Measurements from ENCODE around the gene MCF2L. TPM values are rescaled to one million over a fixed set of nuclear protein-coding genes. Genes with fewer than 3 reads are reported as not detected.

MCF2L gene
- total and polyA plus RNA-seq, 12 donors = 29.6 to 99.8 (median 45.3) TPM

DNA sequence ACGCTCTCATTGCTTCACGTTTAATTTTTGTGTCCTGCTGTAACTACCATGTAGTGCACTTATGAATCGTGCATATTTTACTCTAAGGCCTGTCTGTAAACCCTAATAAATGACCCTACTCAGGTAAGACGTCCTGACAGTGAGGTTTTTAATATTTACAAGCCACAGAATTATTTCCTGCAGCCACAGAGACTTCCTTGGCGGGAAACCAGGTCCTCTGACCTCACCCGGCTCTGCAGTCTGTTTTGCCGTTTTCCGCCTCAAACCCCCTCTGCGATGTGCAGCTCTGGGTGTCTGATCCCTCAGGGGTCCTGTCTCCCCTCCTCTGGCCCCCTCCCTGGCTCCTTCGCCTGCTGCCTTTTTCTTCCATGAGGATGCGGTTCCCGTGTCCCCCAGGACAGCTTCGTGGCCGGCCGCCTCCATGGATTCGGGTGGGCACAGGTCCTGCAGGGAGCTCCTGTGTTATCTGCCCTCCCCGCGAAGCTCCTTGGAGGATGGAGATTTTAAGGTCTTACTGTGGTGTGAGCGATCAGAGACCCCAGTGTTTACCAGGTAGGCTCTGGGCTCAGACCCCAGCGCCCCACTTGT lies 66.3 kb downstream of the MCF2L start:
- WGBS, 2 donors = 54 to 56% methylated on average over 20 of the region's 20 CpGs
- peak in 1 of 9 donors; percentile 6 for TF ChIP-seq CTCF (IDR thresholded peaks at IDR 0.05)
- peak overlapping the region in 3 of 10 donors; percentile 5 to 29 (median 7) for H3K4me3 ChIP-seq
- peaks cover 0 to 17% (median 6%) of the 10 kb centered on the region in 9 donors for H3K4me1 ChIP-seq
- ATAC-seq (peak in 4 of 8 donors; percentile 3 to 31 (median 12)), DNase-seq (peak in 1 of 2 donors; percentile 10)
- H3K27me3 ChIP-seq = no peaks in the 10 kb centered on the region
- H3K27ac ChIP-seq = peak overlapping the region in 2 of 10 donors; percentile 5 to 15
- H3K36me3 ChIP-seq = peaks cover 0 to 20% (median 0%) of the 10 kb centered on the region in 9 donors
- H3K9me3 ChIP-seq = peaks cover 0 to 4% (median 0%) of the 10 kb centered on the region in 11 donors
- intact Hi-C loops (cut with DNase I) = loop anchor here (2.0 to 10.0 kb wide), 9 partner anchors 91 to 359 kb away; partner anchors contain the start of gene PROZ (in 1 of the 10)

DNA sequence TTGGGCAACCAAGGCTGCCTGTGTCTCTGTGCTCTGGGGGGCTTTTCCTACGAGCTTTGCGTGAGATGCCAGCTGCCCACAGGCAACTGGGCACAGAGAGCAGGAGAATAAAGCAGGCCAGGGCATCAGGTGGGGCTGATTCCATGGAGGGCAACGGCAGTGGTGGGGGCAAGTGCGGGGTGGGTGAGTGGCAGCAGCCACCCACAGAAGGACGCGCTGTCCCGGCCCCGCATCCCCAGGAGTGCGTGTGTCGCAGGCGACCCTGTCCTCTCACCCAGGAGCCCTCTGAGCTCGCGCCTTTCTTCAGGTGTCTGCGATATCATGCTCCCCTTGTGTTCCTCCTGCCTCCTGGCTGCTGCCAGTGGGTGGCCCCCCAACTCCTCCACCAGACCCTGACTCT lies 67.4 kb downstream of the MCF2L start:
- peaks cover 0 to 4% (median 0%) of the 10 kb centered on the region in 11 donors for H3K9me3 ChIP-seq
- H3K36me3 ChIP-seq = peaks cover 0 to 17% (median 0%) of the 10 kb centered on the region in 9 donors
- 86 to 94% methylated on average over 14 of the region's 14 CpGs for WGBS, 2 donors
- H3K4me3 ChIP-seq = no peak overlapping the region
- H3K27ac ChIP-seq = no peak overlapping the region
- intact Hi-C loops (cut with DNase I) = loop anchor here in 9 of 10 donors (5.0 to 10.0 kb wide), 7 partner anchors 92 to 358 kb away; partner anchors contain the start of gene PROZ (in 1 of the 9)
- DNase-seq = peak in 1 of 2 donors; percentile 4
- ATAC-seq = no peak
- no peaks in the 10 kb centered on the region for H3K27me3 ChIP-seq
- no peak for TF ChIP-seq CTCF (IDR thresholded peaks at IDR 0.05)
- H3K4me1 ChIP-seq = peaks cover 0 to 20% (median 6%) of the 10 kb centered on the region in 9 donors

DNA sequence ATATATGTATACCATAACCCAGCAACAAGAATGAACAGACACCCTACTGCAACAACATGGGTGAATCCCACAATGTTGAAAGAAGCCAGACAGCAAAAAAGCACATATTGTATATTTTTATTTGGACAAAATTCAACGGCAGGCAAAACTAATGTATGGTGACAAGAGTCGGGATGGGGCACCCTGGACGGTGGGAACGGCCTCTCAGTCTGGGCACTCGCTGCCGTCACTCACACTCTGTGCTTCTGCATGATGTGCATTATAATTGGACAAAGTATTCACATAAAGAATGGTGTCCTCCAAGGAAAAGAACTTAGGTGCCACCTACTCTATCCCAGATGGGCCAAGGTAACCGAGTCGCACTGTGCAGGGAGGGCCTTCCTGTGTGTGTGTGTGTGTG lies 71.0 kb downstream of the MCF2L start:
- no peak overlapping the region for H3K4me3 ChIP-seq
- DNase-seq (no peak), ATAC-seq (no peak)
- 83 to 86% methylated on average over 8 of the region's 8 CpGs for WGBS, 2 donors
- peaks cover 0 to 17% (median 0%) of the 10 kb centered on the region in 9 donors for H3K36me3 ChIP-seq
- peaks cover 0 to 4% (median 0%) of the 10 kb centered on the region in 11 donors for H3K9me3 ChIP-seq
- H3K27me3 ChIP-seq = no peaks in the 10 kb centered on the region
- intact Hi-C loops (cut with DNase I) = no loop called here
- H3K4me1 ChIP-seq = peaks cover 0 to 16% (median 8%) of the 10 kb centered on the region in 9 donors
- TF ChIP-seq CTCF (IDR thresholded peaks at IDR 0.05) = no peak
- H3K27ac ChIP-seq = no peak overlapping the region

- ATAC-seq = peak in 1 of 8 donors; percentile 1
- H3K27ac ChIP-seq = no peak overlapping the region
- WGBS, 2 donors = 79% methylated on average over 13 of the region's 13 CpGs
These were observed 71.7 kb downstream of the MCF2L start for GRCh38 chr13:113040597-113041292.

More at GRCh38 chr13:113040597-113041292, 71.7 kb downstream of the MCF2L start:
- no peak for TF ChIP-seq CTCF (IDR thresholded peaks at IDR 0.05)
- peaks cover 0 to 24% (median 0%) of the 10 kb centered on the region in 9 donors for H3K36me3 ChIP-seq
- DNase-seq = no peak
- H3K27me3 ChIP-seq = no peaks in the 10 kb centered on the region
- H3K4me3 ChIP-seq = no peak overlapping the region
- H3K9me3 ChIP-seq = peaks cover 0 to 4% (median 0%) of the 10 kb centered on the region in 11 donors
- peaks cover 0 to 16% (median 7%) of the 10 kb centered on the region in 9 donors for H3K4me1 ChIP-seq
- intact Hi-C loops (cut with DNase I) = no loop called here
